SK-N-MC (cell line): Measurements from ENCODE around the gene CPXM2.

Experiments
- EZH2 ChIP-seq: fragments of 200-600 bp; sonication (generic); IDR thresholded peaks from one replicate; pipeline ENCODE4 v1.6.1; 2017; ENCODE audit warnings: antibody characterized with exemption
- FOXP2 ChIP-seq: optimal IDR thresholded peaks from 2 replicates; pipeline ENCODE3; 2011; ENCODE audit warnings: mild to moderate bottlenecking, moderate library complexity; ENCODE audit not compliant: insufficient read depth; ENCODE audit errors: extremely low read length, control extremely low read depth
- POLR2AphosphoS5 ChIP-seq: IDR thresholded peaks from 2 replicates; pipeline ENCODE4 v1.6.1; 2012; ENCODE audit warnings: mild to moderate bottlenecking, low read depth, low read length, borderline replicate concordance

DNA sequence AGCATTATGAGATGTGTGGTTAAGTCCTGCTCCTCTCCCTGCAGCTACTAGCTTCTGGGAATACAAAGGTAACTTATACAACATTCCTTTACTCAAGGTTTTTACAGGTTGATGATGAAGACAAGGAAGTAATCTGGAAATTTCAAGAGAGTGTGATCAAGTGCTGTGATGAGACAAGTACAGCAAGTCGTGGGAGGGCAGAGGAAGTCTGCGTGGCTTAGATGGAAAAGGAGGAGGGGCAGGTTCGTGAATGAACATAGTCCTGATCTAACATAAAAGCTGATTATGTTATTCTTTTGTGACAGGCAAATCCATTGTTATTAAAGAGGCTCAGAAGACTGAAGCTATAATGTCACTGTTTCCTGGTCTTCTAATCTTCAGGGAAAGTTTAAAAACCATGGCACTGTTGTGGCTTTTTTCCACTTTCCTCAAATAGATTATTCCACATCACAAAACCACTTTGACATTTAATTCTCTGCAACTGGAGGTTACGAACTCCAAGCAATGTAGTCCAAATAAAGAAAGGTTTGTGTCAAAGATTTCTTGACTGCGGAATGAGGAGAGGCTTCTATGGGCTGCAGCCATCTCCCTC, 84.1 kb downstream of the CPXM2 start:
- TF ChIP-seq POLR2AphosphoS5 (no peak), EZH2 (no peak), FOXP2 (no peak)
